ENCODE results near the gene PRDX2.
A peak's percentile ranks its signal among the peaks of the same experiment; 100 is the strongest.

Gene PRDX2

DNA sequence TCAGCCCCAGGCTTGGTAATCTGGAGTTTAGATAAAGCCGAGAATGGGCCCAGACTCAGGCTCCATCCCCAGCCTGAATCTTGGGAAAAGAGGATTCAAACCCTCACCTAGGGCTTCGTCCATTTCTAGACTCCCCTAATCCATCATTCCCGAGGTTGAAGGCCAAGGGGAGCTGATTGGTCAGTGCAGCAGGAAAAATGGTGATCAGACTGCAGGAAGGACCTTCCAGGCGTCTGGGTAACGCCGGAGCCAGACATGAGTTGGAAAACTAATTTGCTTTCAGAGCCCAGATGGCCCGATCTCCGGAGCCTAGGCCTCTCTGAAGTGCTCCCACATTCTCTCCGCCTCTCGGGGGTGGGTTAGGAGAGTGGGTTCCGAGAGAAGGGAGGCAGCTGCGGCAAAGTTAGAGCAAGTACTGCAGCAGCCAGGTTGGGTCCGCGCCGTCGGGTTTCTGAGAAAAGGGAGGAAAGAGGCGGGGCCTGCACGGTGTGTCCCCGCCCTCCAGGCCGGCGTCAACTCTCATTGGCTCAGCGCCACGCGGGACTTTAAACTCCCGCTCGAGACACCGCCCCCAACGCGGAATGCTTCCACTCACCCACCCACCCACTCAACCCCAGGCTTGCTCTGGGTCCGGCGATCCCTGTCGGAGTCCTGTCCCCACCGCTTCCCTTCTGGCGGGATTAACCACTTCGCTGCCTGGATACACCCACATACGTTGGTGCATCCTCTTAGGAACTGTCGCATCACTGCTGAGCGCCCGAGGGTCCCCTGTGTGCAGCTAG is 33.6 kb upstream of the PRDX2 start:
- no peak for DNase-seq (ENCODE audit: low read depth)
- no peak overlapping the region for H3K4me3 ChIP-seq (ENCODE audit: low read depth, low read length)
- TF ChIP-seq, protein P1, sequence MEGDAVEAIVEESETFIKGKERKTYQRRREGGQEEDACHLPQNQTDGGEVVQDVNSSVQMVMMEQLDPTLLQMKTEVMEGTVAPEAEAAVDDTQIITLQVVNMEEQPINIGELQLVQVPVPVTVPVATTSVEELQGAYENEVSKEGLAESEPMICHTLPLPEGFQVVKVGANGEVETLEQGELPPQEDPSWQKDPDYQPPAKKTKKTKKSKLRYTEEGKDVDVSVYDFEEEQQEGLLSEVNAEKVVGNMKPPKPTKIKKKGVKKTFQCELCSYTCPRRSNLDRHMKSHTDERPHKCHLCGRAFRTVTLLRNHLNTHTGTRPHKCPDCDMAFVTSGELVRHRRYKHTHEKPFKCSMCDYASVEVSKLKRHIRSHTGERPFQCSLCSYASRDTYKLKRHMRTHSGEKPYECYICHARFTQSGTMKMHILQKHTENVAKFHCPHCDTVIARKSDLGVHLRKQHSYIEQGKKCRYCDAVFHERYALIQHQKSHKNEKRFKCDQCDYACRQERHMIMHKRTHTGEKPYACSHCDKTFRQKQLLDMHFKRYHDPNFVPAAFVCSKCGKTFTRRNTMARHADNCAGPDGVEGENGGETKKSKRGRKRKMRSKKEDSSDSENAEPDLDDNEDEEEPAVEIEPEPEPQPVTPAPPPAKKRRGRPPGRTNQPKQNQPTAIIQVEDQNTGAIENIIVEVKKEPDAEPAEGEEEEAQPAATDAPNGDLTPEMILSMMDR (conservative IDR thresholded peaks at IDR 0.05; ENCODE audit: low read depth, low read length), result no peak

DNA sequence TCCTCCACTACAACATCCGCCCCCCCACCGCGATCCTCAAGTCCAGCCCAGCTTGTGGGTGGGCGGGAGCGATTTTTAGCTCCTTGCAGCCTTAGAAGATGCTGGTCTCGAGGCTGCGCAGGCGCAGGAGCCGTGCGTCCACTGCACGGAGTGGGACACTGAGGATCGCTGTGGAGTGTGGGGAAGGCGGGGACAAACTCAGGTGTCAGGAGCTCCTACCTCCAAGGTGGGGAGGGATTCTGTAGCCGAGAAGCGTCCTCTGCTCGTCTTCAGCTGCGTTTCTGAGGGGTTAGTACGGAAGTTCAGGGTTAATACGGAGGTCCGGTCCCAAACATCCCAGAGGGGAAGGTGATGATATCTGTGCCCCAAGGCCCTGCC is 33.0 kb upstream of the PRDX2 start, which contains the start of gene RTBDN:
RTBDN (minus strand) TSS at position 14 of the 378 bp plus-strand sequence. CDS start 4,600 bp downstream, outside the sequence.
- TF ChIP-seq, protein P1 (conservative IDR thresholded peaks at IDR 0.05; ENCODE audit: low read depth, low read length), result no peak
- no peak for DNase-seq (ENCODE audit: low read depth)
- peak within 1 kb of the TSS; percentile 37 for H3K4me3 ChIP-seq (ENCODE audit: low read depth, low read length)

DNA sequence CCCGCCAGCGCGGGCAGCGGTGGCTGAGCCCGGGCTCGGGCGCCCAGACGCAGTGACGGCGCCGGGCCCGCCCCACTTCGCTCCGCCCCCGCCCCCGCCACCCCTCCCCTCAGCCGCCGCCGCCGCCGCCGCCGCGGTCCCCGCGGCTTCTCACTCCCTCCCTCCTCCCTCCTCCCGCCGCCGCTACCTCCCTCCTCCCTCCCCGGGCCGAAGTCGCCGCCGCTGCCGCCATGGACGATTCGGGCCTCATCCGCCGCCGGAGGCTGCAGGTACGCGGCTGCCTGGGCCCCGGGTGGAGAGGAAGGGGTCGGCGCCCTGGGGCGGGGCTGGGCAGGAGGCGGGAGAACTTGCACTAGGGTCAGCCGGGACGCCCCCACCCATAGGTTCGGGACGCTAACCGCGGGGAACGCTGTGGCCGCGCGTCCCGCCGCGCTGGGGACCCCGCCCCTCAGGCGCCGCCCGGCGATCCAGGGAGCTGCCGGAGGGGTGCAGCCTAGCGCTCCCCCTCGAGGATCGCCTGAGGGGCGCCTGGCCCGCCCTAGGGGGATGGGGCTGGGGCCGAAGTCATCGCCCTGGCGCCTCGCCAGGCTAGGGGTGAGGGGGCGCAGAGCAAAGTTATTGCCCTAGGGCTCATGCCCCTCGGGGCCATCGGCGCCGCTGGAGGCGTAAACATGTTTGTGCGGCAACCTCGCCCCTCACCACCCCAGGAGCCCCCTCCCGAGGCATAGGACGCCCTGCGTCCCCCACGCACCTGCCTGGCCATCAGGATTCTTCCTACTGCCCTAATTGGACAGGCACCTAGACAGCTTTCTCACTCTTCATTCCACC is 32.4 kb upstream of the PRDX2 start:
- H3K4me3 ChIP-seq (ENCODE audit: low read depth, low read length), result peak overlapping the region; percentile 37
- TF ChIP-seq, protein P1 (conservative IDR thresholded peaks at IDR 0.05; ENCODE audit: low read depth, low read length), result no peak
- no peak for DNase-seq (ENCODE audit: low read depth)

DNA sequence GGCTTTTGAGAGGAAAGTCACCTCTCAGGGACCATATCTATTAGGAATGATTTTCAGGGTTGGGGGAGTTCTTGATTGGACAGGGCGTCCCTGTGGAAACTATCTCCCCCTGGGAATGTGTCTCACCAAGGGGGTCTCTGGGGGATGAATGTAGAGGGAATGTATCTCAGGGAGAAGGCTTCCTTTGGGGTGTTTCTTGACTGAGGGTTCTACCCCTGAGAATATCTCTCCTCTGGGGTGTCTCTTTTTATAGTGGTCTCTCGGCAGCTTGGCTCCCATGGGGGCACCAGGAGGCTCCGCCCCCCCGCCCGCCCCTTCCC is 31.8 kb upstream of the PRDX2 start:
- H3K4me3 ChIP-seq (ENCODE audit: low read depth, low read length), result no peak overlapping the region
- TF ChIP-seq, protein P1 (conservative IDR thresholded peaks at IDR 0.05; ENCODE audit: low read depth, low read length), result no peak
- DNase-seq (ENCODE audit: low read depth), result no peak

DNA sequence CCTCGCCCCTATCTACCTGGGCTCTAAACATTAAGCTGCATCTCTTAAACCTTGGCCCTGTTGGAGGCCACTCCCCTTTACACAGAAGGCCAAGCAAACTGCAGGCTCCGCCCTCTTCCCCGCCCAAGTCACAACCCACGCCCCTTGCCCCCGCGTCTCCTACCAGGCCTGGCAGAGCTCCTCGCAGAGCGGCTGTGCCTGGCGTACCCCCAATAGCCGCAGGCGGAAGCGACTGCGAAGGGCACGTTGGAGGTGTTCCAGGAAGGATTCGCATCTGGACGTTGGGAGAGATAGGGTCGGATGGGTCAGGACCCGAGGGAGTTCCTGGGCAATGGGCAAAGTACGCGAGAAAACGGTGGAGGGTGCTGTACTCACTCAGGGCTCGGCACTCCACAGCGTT is 26.9 kb upstream of the PRDX2 start:
- DNase-seq (ENCODE audit: low read depth), result no peak

DNA sequence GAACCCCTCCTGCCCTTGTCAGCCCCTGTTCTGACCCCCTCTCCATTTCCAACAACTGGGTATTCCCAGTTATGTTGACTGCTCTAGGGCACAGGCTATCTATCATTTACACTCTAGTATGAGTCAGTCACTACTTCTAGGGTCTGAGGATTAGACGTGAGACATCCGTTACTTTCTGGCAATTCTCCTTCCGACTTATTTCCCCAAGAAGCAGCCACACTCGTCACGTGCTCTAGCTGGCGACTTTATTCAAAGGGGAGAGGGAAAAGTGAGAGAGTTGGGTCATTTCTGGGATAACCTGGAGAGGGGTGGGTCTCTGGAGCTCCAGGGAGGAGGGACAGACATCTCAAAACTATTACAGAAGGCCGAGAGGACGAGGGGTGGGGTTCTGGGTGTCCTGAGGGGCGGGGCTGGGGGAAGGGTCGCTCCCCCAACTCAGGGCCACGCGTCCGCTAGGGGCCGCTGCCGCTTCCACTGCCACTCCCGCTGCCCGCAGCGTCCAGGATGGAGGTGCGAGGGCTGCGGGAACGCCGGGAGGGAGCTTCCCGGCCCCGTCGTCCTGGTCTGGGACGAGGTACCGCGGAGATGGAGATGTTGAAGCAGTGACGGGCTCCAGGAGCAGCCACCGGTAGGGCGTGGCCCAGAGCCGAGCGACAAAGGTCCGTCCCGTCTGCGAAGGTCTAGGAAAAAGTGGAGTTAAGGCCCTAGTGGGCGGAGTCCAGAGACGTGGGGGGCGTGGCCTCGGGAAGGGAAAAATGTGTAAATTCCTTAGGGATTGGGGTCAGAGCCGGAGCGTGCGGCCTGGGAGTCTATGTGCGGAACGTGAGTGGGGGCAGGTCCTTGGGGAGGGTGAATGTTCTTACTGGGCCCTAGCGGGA is 23.9 kb upstream of the PRDX2 start:
- TF ChIP-seq, protein P1 (conservative IDR thresholded peaks at IDR 0.05; ENCODE audit: low read depth, low read length), result peak; percentile 53
- no peak for DNase-seq (ENCODE audit: low read depth)
- H3K4me3 ChIP-seq (ENCODE audit: low read depth, low read length), result no peak overlapping the region

More for the DNA sequence above, 26.9 kb upstream of the PRDX2 start:
- H3K4me3 ChIP-seq (ENCODE audit: low read depth, low read length), result no peak overlapping the region
- TF ChIP-seq, protein P1 (conservative IDR thresholded peaks at IDR 0.05; ENCODE audit: low read depth, low read length), result no peak
